Trophoblast cell (in vitro differentiated cells and primary cell): Measurements from ENCODE around the gene TPCN1.
A peak's percentile ranks its signal among the peaks of the same experiment; 100 is the strongest.

Experiments used
- DNase-seq, 2 donors: peaks; one replicate each; pipeline ENCODE4 v3.0.0-alpha.2; 2016
- H2AFZ ChIP-seq: 2 replicates; pipeline ENCODE4 v1.6.1; 2013; ENCODE audit warnings: low read length, moderate library complexity, mild to moderate bottlenecking; ENCODE audit not compliant: insufficient read depth, poor library complexity
- H2AK5ac ChIP-seq: 2 replicates; pipeline ENCODE4 v1.6.1; 2013; ENCODE audit warnings: mild to moderate bottlenecking, low read length
- H2BK120ac ChIP-seq: 2 replicates; pipeline ENCODE4 v1.6.1; 2013; ENCODE audit warnings: low read length, mild to moderate bottlenecking, moderate library complexity; ENCODE audit not compliant: insufficient read depth, poor library complexity
- H2BK12ac ChIP-seq: 2 replicates; pipeline ENCODE4 v1.6.1; 2013; ENCODE audit warnings: mild to moderate bottlenecking, low read length, moderate library complexity
- H2BK5ac ChIP-seq: 2 replicates; pipeline ENCODE4 v1.6.1; 2013; ENCODE audit warnings: low read length, low read depth, moderate library complexity, mild to moderate bottlenecking; ENCODE audit not compliant: poor library complexity
- H3K14ac ChIP-seq: 2 replicates; pipeline ENCODE4 v1.6.1; 2013; ENCODE audit warnings: mild to moderate bottlenecking, low read length
- H3K18ac ChIP-seq: 2 replicates; pipeline ENCODE4 v1.6.1; 2013; ENCODE audit warnings: mild to moderate bottlenecking, low read length
- H3K23ac ChIP-seq: 2 replicates; pipeline ENCODE4 v1.6.1; 2013; ENCODE audit warnings: low read length
- H3K27ac ChIP-seq: 2 replicates; pipeline ENCODE4 v1.5.1; 2013; ENCODE audit warnings: low read depth, mild to moderate bottlenecking, inconsistent platforms, low read length, moderate library complexity
- H3K27me3 ChIP-seq: 2 replicates; pipeline ENCODE4 v1.6.1; 2013; ENCODE audit warnings: inconsistent platforms, mild to moderate bottlenecking, low read length, moderate library complexity; ENCODE audit not compliant: insufficient read depth
- H3K36me3 ChIP-seq, 2 experiments: 1 replicate in 1 of 2; 2 replicates in 1 of 2; pipeline ENCODE4 v1.6.1; 2013; ENCODE audit warnings: low read length in 2 of 2, mild to moderate bottlenecking in 2 of 2, moderate library complexity in 1 of 2; ENCODE audit not compliant: insufficient read depth in 2 of 2, control insufficient read depth in 1 of 2
- H3K4ac ChIP-seq: 2 replicates; pipeline ENCODE4 v1.6.1; 2013; ENCODE audit warnings: low read depth, mild to moderate bottlenecking, low read length, moderate library complexity
- H3K4me1 ChIP-seq, 2 experiments: 1 replicate in 1 of 2; 2 replicates in 1 of 2; pipeline ENCODE4 v1.6.1; 2013; ENCODE audit warnings: low read length in 2 of 2, mild to moderate bottlenecking in 2 of 2, moderate library complexity in 1 of 2; ENCODE audit not compliant: insufficient read depth in 2 of 2, control insufficient read depth in 1 of 2
- H3K4me2 ChIP-seq: 2 replicates; pipeline ENCODE4 v1.6.1; 2013; ENCODE audit warnings: inconsistent platforms, mild to moderate bottlenecking, low read length, moderate library complexity
- H3K4me3 ChIP-seq: 2 replicates; pipeline ENCODE4 v1.5.1; 2013; ENCODE audit warnings: mild to moderate bottlenecking, low read depth, low read length, inconsistent platforms
- H3K79me1 ChIP-seq: one replicate; pipeline ENCODE4 v1.6.1; 2013; ENCODE audit warnings: low read length
- H3K79me2 ChIP-seq: 2 replicates; pipeline ENCODE4 v1.6.1; 2013; ENCODE audit warnings: low read length, mild to moderate bottlenecking; ENCODE audit not compliant: control insufficient read depth, insufficient read depth, poor library complexity
- H3K9ac ChIP-seq: 2 replicates; pipeline ENCODE4 v1.6.1; 2013; ENCODE audit warnings: mild to moderate bottlenecking, low read length
- H3K9me3 ChIP-seq: 2 replicates; pipeline ENCODE4 v1.6.1; 2013; ENCODE audit warnings: low read depth, mild to moderate bottlenecking, control low read depth, inconsistent platforms, low read length; ENCODE audit not compliant: insufficient read depth
- H4K12ac ChIP-seq: 2 replicates; pipeline ENCODE4 v1.6.1; 2013; ENCODE audit warnings: low read depth, mild to moderate bottlenecking, low read length, moderate library complexity
- H4K8ac ChIP-seq: 2 replicates; pipeline ENCODE4 v1.6.1; 2013; ENCODE audit warnings: low read depth, mild to moderate bottlenecking, low read length, moderate library complexity
- H4K91ac ChIP-seq: one replicate; pipeline ENCODE4 v1.6.1; 2013; ENCODE audit warnings: low read depth, mild to moderate bottlenecking, low read length, moderate library complexity
- WGBS: extraction: QIAGEN DNeasy Blood & Tissue Kit; methylation state at CpG from one replicate; pipeline ENCODE4 v1.1.7; 2013; ENCODE audit warnings: missing lambda C conversion rate; ENCODE audit not compliant: insufficient read length, insufficient coverage; ENCODE audit errors: extremely low coverage; 5-methylcytosine and 5-hydroxymethylcytosine counted together

The TPCN1 gene

GRCh38 chr12:113310489-113310888 is 89.2 kb downstream of the TPCN1 start:
- Histone ChIP-seq H3K9me3 (no peaks in the 10 kb centered on the region), H2BK12ac (no peak overlapping the region), H2AFZ (no peak overlapping the region), H3K4ac (no peak overlapping the region), H3K27ac (no peak overlapping the region), H3K4me2 (no peak overlapping the region), H3K14ac (no peak overlapping the region), H3K27me3 (no peaks in the 10 kb centered on the region), H3K79me1 (no peaks in the 10 kb centered on the region), H3K36me3 (peaks cover 3 to 11% of the 10 kb centered on the region in 2 experiments), H4K8ac (no peak overlapping the region), H3K18ac (no peak overlapping the region), H3K4me1 (peaks cover 0 to 15% of the 10 kb centered on the region in 2 experiments), H3K79me2 (no peaks in the 10 kb centered on the region), H3K4me3 (no peak overlapping the region), H2AK5ac (no peak overlapping the region), H4K12ac (no peak overlapping the region), H3K9ac (no peak overlapping the region), H3K23ac (no peak overlapping the region), H2BK5ac (no peak overlapping the region), H4K91ac (no peak overlapping the region), H2BK120ac (no peak overlapping the region)
- DNase-seq: no peak
- no CpG with 5 or more reads among the region's 1 CpG for WGBS

DNA sequence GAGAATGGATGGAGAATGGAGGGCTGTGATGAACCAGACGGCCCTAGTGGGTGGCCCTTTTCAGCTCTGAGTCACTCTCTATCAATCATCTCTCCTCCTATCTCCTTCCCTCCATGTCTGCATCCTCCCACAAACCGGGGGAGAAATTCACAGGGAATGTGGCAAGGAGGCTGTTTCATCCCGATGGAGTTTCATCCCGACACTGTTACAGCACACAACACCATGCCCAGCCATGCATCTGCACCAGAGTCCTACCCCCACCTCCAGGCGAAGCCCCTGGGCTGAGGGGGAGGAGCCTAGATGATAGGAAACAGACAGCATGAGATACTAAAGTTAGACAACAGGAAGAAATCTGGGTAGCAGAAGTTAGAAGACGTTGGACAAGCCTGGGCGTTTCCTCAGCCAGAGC is 92.9 kb downstream of the TPCN1 start:
- no peak overlapping the region for H3K27ac ChIP-seq
- no peak overlapping the region for H4K8ac ChIP-seq
- H2AFZ ChIP-seq: no peak overlapping the region
- peaks cover 3% of the 10 kb centered on the region for H3K9me3 ChIP-seq
- no peak overlapping the region for H3K18ac ChIP-seq
- no peak overlapping the region for H2AK5ac ChIP-seq
- H3K23ac ChIP-seq: no peak overlapping the region
- no peak overlapping the region for H3K4me3 ChIP-seq
- H3K4ac ChIP-seq: no peak overlapping the region
- H3K9ac ChIP-seq: no peak overlapping the region
- no peak overlapping the region for H3K4me2 ChIP-seq
- H3K36me3 ChIP-seq: peaks cover 7 to 16% of the 10 kb centered on the region in 2 experiments
- H2BK5ac ChIP-seq: no peak overlapping the region
- no peak overlapping the region for H4K12ac ChIP-seq
- no peaks in the 10 kb centered on the region for H3K79me2 ChIP-seq
- peaks cover 0 to 11% of the 10 kb centered on the region in 2 experiments for H3K4me1 ChIP-seq
- H2BK120ac ChIP-seq: no peak overlapping the region
- no peaks in the 10 kb centered on the region for H3K79me1 ChIP-seq
- peak overlapping the region; percentile 31 for H4K91ac ChIP-seq
- no peak overlapping the region for H3K14ac ChIP-seq
- DNase-seq: no peak
- H3K27me3 ChIP-seq: no peaks in the 10 kb centered on the region
- WGBS: no CpG with 5 or more reads among the region's 7 CpGs
- no peak overlapping the region for H2BK12ac ChIP-seq

- Histone ChIP-seq H3K79me2 (no peaks in the 10 kb centered on the region), H3K9ac (no peak overlapping the region), H3K18ac (no peak overlapping the region), H3K4me3 (no peak overlapping the region), H2AFZ (no peak overlapping the region), H3K36me3 (peaks cover 9 to 15% of the 10 kb centered on the region in 2 experiments), H3K27me3 (no peaks in the 10 kb centered on the region), H2BK12ac (no peak overlapping the region), H4K12ac (no peak overlapping the region), H4K91ac (no peak overlapping the region), H3K4me1 (peaks cover 0 to 11% of the 10 kb centered on the region in 2 experiments), H3K14ac (no peak overlapping the region), H4K8ac (no peak overlapping the region), H2BK120ac (no peak overlapping the region), H2AK5ac (no peak overlapping the region), H3K27ac (no peak overlapping the region), H3K23ac (no peak overlapping the region), H3K4ac (no peak overlapping the region), H2BK5ac (no peak overlapping the region), H3K79me1 (no peaks in the 10 kb centered on the region), H3K4me2 (no peak overlapping the region), H3K9me3 (peaks cover 4% of the 10 kb centered on the region)
- WGBS: no CpG with 5 or more reads among the region's 9 CpGs
- DNase-seq: no peak
These were observed 94.1 kb downstream of the TPCN1 start for GRCh38 chr12:113315358-113315757.

- no CpG with 5 or more reads among the region's 7 CpGs for WGBS
These were observed 94.9 kb downstream of the TPCN1 start for GRCh38 chr12:113316155-113316554.

More at GRCh38 chr12:113316155-113316554, 94.9 kb downstream of the TPCN1 start:
- no peak overlapping the region for H4K12ac ChIP-seq
- no peak overlapping the region for H2AFZ ChIP-seq
- H3K4me2 ChIP-seq: no peak overlapping the region
- no peaks in the 10 kb centered on the region for H3K79me2 ChIP-seq
- H3K4ac ChIP-seq: no peak overlapping the region
- no peak overlapping the region for H2BK120ac ChIP-seq
- H3K27ac ChIP-seq: no peak overlapping the region
- H3K14ac ChIP-seq: no peak overlapping the region
- H3K36me3 ChIP-seq: peaks cover 13 to 19% of the 10 kb centered on the region in 2 experiments
- no peak overlapping the region for H4K8ac ChIP-seq
- DNase-seq: no peak
- peaks cover 0 to 11% of the 10 kb centered on the region in 2 experiments for H3K4me1 ChIP-seq
- H2AK5ac ChIP-seq: no peak overlapping the region
- no peak overlapping the region for H2BK5ac ChIP-seq
- H3K4me3 ChIP-seq: no peak overlapping the region
- H3K23ac ChIP-seq: no peak overlapping the region
- no peaks in the 10 kb centered on the region for H3K79me1 ChIP-seq
- no peak overlapping the region for H3K18ac ChIP-seq
- no peak overlapping the region for H2BK12ac ChIP-seq
- H4K91ac ChIP-seq: no peak overlapping the region
- no peak overlapping the region for H3K9ac ChIP-seq
- no peaks in the 10 kb centered on the region for H3K27me3 ChIP-seq
- H3K9me3 ChIP-seq: peaks cover 5% of the 10 kb centered on the region
